ENCODE data around the gene PPIL1.

PPIL1 gene

GRCh38 chr6:36884610-36885009 lies 10.0 kb upstream of the PPIL1 start (continued):
- TF ChIP-seq ZNF488 (tag by site-specific recombination; IDR thresholded peaks at IDR 0.05) (no peak), ZNF416 (tag by site-specific recombination; IDR thresholded peaks at IDR 0.05) (no peak)

- Histone ChIP-seq H3K4me1 (ENCODE audit: control insufficient read depth, insufficient read depth, low read length) (no peaks in the 10 kb centered on the region), H3K9me3 (ENCODE audit: control insufficient read depth, insufficient read depth, low read depth, low read length) (no peaks in the 10 kb centered on the region), H3K36me3 (ENCODE audit: control insufficient read depth in 2 of 2, insufficient read depth in 1 of 2, low read length in 2 of 2) (peaks cover 15 to 28% of the 10 kb centered on the region in 2 experiments), H3K4me3 (ENCODE audit: low read depth, low read length) (peak overlapping the region; percentile 86), H3K27ac (ENCODE audit: extremely low read depth, low read depth, low read length) (peak overlapping the region; percentile 99; the same call in 1 of the 2 replicates)
- CTCF ChIA-PET: interaction anchor here (0.7 to 16.0 kb wide), 9 partner anchors 9 to 335 kb away, joined by 3 to 216 read pairs (median 11); partner anchors contain the start of gene C6orf89
- TF ChIP-seq ZNF544 (tag by site-specific recombination; IDR thresholded peaks at IDR 0.05) (no peak), PRDM1 (tag by site-specific recombination; IDR thresholded peaks at IDR 0.05) (peak; percentile 56; the same call in 1 of the 2 replicates), TRIM28 (IDR thresholded peaks at IDR 0.05; ENCODE audit: borderline replicate concordance, low read length) (0 out of 2 replicates have a peak, but pooled peaks have one; percentile 29)
- POLR2A ChIA-PET: interaction anchor here (0.7 to 3.8 kb wide), 21 partner anchors 9 to 347 kb away, joined by 3 to 35 read pairs (median 6); partner anchors contain the start of genes C6orf89, CDKN1A and MTCH1
Measured at GRCh38 chr6:36875250-36875633, 639 bp upstream of the PPIL1 start.

- TF ChIP-seq ZSCAN4 (tag by site-specific recombination; IDR thresholded peaks at IDR 0.05): no peak
- no peak for TF ChIP-seq SP3 (tag by site-specific recombination; IDR thresholded peaks at IDR 0.05)
- 0 out of 2 replicates have a peak, but pooled peaks have one; percentile 21 for TF ChIP-seq CTCF (tag by site-specific recombination; IDR thresholded peaks at IDR 0.05)
- no peak for TF ChIP-seq ZNF501 (tag by site-specific recombination; IDR thresholded peaks at IDR 0.05)
- no peak for TF ChIP-seq ZNF132 (tag by site-specific recombination; IDR thresholded peaks at IDR 0.05; ENCODE audit: borderline replicate concordance)
- peak; percentile 38; the same call in 1 of the 2 replicates for TF ChIP-seq FEZF1 (tag by site-specific recombination; IDR thresholded peaks at IDR 0.05)
- TF ChIP-seq ZIC2 (tag by site-specific recombination; IDR thresholded peaks at IDR 0.05): no peak
- peak; percentile 19; the same call in 1 of the 2 replicates for TF ChIP-seq ZNF341 (tag by site-specific recombination; IDR thresholded peaks at IDR 0.05; ENCODE audit: low read depth)
- H3K4me1 ChIP-seq (ENCODE audit: control insufficient read depth, insufficient read depth, low read length): no peaks in the 10 kb centered on the region
- CTCF ChIA-PET: interaction anchor here (0.6 to 16.0 kb wide), 25 partner anchors 9 to 793 kb away, joined by 3 to 216 read pairs (median 4); partner anchors contain the start of gene C6orf89
- H3K27ac ChIP-seq (ENCODE audit: extremely low read depth, low read depth, low read length): peak overlapping the region; percentile 99
- H3K36me3 ChIP-seq (ENCODE audit: control insufficient read depth in 2 of 2, insufficient read depth in 1 of 2, low read length in 2 of 2): peaks cover 28 to 39% of the 10 kb centered on the region in 2 experiments
- no peaks in the 10 kb centered on the region for H3K9me3 ChIP-seq (ENCODE audit: control insufficient read depth, insufficient read depth, low read depth, low read length)
- POLR2A ChIA-PET: interaction anchor here (0.9 to 3.8 kb wide), 19 partner anchors 9 to 348 kb away, joined by 3 to 35 read pairs (median 6); partner anchors contain the start of genes C6orf89, CDKN1A and MTCH1
- H3K4me3 ChIP-seq (ENCODE audit: low read depth, low read length): peak overlapping the region; percentile 86
Measured at GRCh38 chr6:36873612-36874442, 776 bp downstream of the PPIL1 start.

GRCh38 chr6:36873115-36873514 lies 1.5 kb downstream of the PPIL1 start:
- ChIA-PET POLR2A (interaction anchor here (1.1 to 3.8 kb wide), 6 partner anchors 9 to 145 kb away, joined by 3 to 35 read pairs (median 15); partner anchors contain the start of genes C6orf89 and MTCH1), CTCF (interaction anchor here (0.7 to 16.0 kb wide), 16 partner anchors 8 to 342 kb away, joined by 3 to 216 read pairs (median 4); partner anchors contain the start of gene C6orf89)
- no peak overlapping the region for H3K4me3 ChIP-seq (ENCODE audit: low read depth, low read length)
- H3K4me1 ChIP-seq (ENCODE audit: control insufficient read depth, insufficient read depth, low read length): no peaks in the 10 kb centered on the region
- no peak overlapping the region for H3K27ac ChIP-seq (ENCODE audit: extremely low read depth, low read depth, low read length)
- H3K36me3 ChIP-seq (ENCODE audit: control insufficient read depth in 2 of 2, insufficient read depth in 1 of 2, low read length in 2 of 2): peaks cover 33 to 45% of the 10 kb centered on the region in 2 experiments
- no peaks in the 10 kb centered on the region for H3K9me3 ChIP-seq (ENCODE audit: control insufficient read depth, insufficient read depth, low read depth, low read length)
- TF ChIP-seq ZNF518A (tag by site-specific recombination; conservative IDR thresholded peaks at IDR 0.05; ENCODE audit: low read depth): no peak
- TF ChIP-seq ZNF121 (tag by site-specific recombination; IDR thresholded peaks at IDR 0.05): no peak
- TF ChIP-seq ZIC2 (tag by site-specific recombination; IDR thresholded peaks at IDR 0.05): no peak
- no peak for TF ChIP-seq KLF1 (tag by site-specific recombination; IDR thresholded peaks at IDR 0.05)
- no peak for TF ChIP-seq ZNF175 (tag by site-specific recombination; IDR thresholded peaks at IDR 0.05)
- TF ChIP-seq ZNF623 (tag by site-specific recombination; IDR thresholded peaks at IDR 0.05): no peak
- no peak for TF ChIP-seq ZNF223 (tag by site-specific recombination; IDR thresholded peaks at IDR 0.05)

Measured in HEK293 (cell line).